ENCODE data around the gene MEFV. TPM values are rescaled to one million over a fixed set of nuclear protein-coding genes. Genes with fewer than 3 reads are reported as not detected.

The MEFV gene
- total RNA-seq: 1.1 TPM

GRCh38 chr16:3256146-3256865 is at the start of gene MEFV:
TSS of gene MEFV (minus strand) at chr16:3256633. CDS start at chr16:3256587, 46 bp downstream.
- Histone ChIP-seq H3K27me3 (no peaks in the 10 kb centered on the region), H3K4me3 (peak within 1 kb of the TSS in 1 of 2 donors; percentile 2), H3K4me1 (no peaks in the 10 kb centered on the region), H3K36me3 (no peaks in the 10 kb centered on the region), H3K27ac (no peak within 1 kb of the TSS), H3K9me3 (no peaks in the 10 kb centered on the region)
- no peak for DNase-seq (ENCODE audit: low spot score in 2 of 2)
- TF ChIP-seq CTCF (IDR thresholded peaks at IDR 0.05): no peak
- intact Hi-C loops (cut with DNase I): no loop called here

GRCh38 chr16:3306078-3306477 is 49.6 kb upstream of the MEFV start:
- Histone ChIP-seq H3K27ac (peak overlapping the region; percentile 93), H3K4me3 (peak overlapping the region; percentile 67 to 88), H3K9me3 (peaks cover 26 to 82% of the 10 kb centered on the region in 2 donors), H3K4me1 (peaks cover 0 to 7% of the 10 kb centered on the region in 2 donors), H3K27me3 (no peaks in the 10 kb centered on the region), H3K36me3 (peaks cover 11 to 52% of the 10 kb centered on the region in 2 donors)
- DNase-seq (ENCODE audit: low spot score in 2 of 2): no peak
- TF ChIP-seq CTCF (IDR thresholded peaks at IDR 0.05): no peak
- intact Hi-C loops (cut with DNase I): loop anchor here (5.0 kb wide), 2 partner anchors 151 to 196 kb away; partner anchors contain the start of gene CLUAP1

DNA sequence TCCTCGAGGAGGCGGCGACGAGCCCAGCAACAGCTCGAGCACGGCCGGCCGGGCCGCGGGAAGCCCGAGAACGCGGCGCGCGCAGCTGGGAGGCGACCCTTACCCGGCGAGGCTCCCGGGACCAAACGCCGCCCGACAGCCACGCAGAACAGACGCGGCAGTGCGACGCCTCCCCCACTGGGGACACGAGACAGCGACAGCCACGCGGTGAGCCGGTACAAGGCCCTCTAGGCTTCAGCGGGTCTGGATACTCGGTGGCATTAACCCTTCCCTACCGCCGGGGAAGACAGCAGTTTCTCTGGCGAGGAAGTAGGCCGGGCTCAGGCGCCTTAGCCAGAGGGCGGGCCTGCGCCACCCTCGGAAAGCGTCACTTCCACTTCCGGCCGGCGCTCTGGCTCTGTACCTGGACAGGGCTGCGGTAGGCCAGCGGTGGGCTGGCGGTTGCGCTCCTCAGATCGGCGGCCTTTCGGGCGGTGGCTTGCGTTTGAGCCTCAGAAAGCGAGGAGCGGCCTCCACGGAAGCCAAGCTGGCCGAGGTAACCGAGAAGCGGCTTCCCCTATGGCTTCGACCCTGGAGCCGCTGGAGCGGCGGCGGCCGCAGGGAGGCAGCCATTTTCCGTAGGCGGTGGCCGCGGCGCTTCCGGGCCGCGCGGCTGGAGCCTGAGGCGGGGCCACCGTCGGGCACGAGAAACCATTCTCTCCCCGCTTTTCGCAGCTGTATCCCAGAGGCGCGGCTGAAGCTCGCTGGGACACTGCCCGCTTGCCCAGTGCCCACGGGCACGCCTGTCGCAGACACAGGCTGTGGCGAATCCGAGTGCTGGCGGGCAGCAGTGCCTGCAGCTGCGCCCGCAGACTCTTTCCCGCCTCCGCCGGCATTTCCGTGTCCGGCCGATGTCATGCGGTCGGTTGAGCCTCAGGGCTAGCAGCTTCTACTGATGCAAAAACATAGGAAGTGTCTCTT is 49.0 kb upstream of the MEFV start, which contains the start of the genes TIGD7 and ZNF75A:
TSS of gene TIGD7 (minus strand) at position 322 of the 960 bp plus-strand sequence. CDS start 4,816 bp downstream, outside the sequence.
TSS of gene ZNF75A (plus strand) at position 389 of the 960 bp plus-strand sequence. CDS start 2,932 bp downstream, outside the sequence.
- peaks cover 30 to 82% of the 10 kb centered on the region in 2 donors for H3K9me3 ChIP-seq
- peak within 1 kb of the TSS; percentile 93 for H3K27ac ChIP-seq
- H3K27me3 ChIP-seq: no peaks in the 10 kb centered on the region
- TF ChIP-seq CTCF (IDR thresholded peaks at IDR 0.05): peak in 2 of 3 experiments; percentile 22 to 39
- intact Hi-C loops (cut with DNase I): loop anchor here (1.0 to 5.0 kb wide), 6 partner anchors 23 to 197 kb away; partner anchors contain the start of genes CLUAP1, ZNF174, ZNF200 and ZSCAN32
- peaks cover 0 to 7% of the 10 kb centered on the region in 2 donors for H3K4me1 ChIP-seq
- H3K4me3 ChIP-seq: peak within 1 kb of the TSS; percentile 67 to 88
- peaks cover 14 to 58% of the 10 kb centered on the region in 2 donors for H3K36me3 ChIP-seq
- peak in 1 of 2 donors; percentile 92 for DNase-seq (ENCODE audit: low spot score in 2 of 2)

- Histone ChIP-seq H3K4me3 (peak overlapping the region; percentile 67 to 88), H3K4me1 (peaks cover 0 to 7% of the 10 kb centered on the region in 2 donors), H3K36me3 (peaks cover 23 to 58% of the 10 kb centered on the region in 2 donors), H3K27ac (peak overlapping the region in 1 of 2 donors; percentile 93), H3K27me3 (no peaks in the 10 kb centered on the region), H3K9me3 (peaks cover 36 to 82% of the 10 kb centered on the region in 2 donors)
- DNase-seq (ENCODE audit: low spot score in 2 of 2): no peak
- no peak for TF ChIP-seq CTCF (IDR thresholded peaks at IDR 0.05)
- intact Hi-C loops (cut with DNase I): loop anchor here (2.0 kb wide), 2 partner anchors 70 to 96 kb away; partner anchors contain the start of genes ZNF174, ZNF200 and ZSCAN32
Observed at GRCh38 chr16:3304370-3304769, 47.9 kb upstream of the MEFV start.

DNA sequence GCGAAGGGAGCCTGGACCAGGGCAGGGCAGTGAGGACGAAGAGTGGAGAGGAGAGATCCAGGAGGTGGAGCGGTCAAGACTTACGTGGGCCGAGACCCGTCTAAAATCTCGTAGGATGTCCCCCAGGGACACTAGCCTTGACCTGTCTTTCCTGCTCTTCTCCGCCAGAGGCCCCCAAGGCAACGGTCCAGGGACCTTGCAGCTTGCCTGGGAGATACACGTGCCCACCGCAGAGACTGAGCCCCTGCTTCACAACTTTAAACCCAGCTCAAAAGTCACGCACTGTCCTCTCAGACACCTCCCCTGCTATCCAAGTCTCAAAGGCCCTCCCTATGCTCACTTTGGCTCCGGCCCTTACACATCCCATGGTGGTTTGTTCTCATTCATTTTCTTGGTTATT is 39.4 kb upstream of the MEFV start:
- TF ChIP-seq CTCF (IDR thresholded peaks at IDR 0.05): no peak
- DNase-seq (ENCODE audit: low spot score in 2 of 2): no peak
- Histone ChIP-seq H3K36me3 (peaks cover 29 to 63% of the 10 kb centered on the region in 2 donors), H3K4me3 (no peak overlapping the region), H3K9me3 (peaks cover 91 to 100% of the 10 kb centered on the region in 2 donors), H3K27ac (no peak overlapping the region), H3K4me1 (no peaks in the 10 kb centered on the region), H3K27me3 (no peaks in the 10 kb centered on the region)
- intact Hi-C loops (cut with DNase I): no loop called here

Measured in ascending aorta (tissue), 2 donors.